Measurements from ENCODE around the gene LMOD1.

The LMOD1 gene

DNA sequence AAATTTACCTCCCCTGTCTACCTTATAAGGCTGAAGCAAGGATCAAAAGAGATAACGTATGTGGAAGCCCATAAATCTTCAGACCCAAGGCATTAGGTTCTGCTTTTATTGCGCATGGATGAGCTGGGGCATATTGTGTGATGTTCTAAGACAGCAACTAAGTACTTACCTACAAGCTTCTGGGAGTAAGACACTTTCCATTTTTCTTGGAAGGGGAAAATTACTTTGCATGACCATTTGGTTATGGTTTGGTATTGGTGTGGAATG, 21.1 kb downstream of the LMOD1 start:
- TF ChIP-seq, protein P1, sequence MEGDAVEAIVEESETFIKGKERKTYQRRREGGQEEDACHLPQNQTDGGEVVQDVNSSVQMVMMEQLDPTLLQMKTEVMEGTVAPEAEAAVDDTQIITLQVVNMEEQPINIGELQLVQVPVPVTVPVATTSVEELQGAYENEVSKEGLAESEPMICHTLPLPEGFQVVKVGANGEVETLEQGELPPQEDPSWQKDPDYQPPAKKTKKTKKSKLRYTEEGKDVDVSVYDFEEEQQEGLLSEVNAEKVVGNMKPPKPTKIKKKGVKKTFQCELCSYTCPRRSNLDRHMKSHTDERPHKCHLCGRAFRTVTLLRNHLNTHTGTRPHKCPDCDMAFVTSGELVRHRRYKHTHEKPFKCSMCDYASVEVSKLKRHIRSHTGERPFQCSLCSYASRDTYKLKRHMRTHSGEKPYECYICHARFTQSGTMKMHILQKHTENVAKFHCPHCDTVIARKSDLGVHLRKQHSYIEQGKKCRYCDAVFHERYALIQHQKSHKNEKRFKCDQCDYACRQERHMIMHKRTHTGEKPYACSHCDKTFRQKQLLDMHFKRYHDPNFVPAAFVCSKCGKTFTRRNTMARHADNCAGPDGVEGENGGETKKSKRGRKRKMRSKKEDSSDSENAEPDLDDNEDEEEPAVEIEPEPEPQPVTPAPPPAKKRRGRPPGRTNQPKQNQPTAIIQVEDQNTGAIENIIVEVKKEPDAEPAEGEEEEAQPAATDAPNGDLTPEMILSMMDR (IDR thresholded peaks at IDR 0.05; ENCODE audit: control extremely low read depth, extremely low read depth, low read depth, missing control alignments), result no peak
- no peak for DNase-seq (ENCODE audit: extremely low spot score)
- CTCF ChIA-PET, result no interaction called here
- POLR2A ChIA-PET, result no interaction called here

DNA sequence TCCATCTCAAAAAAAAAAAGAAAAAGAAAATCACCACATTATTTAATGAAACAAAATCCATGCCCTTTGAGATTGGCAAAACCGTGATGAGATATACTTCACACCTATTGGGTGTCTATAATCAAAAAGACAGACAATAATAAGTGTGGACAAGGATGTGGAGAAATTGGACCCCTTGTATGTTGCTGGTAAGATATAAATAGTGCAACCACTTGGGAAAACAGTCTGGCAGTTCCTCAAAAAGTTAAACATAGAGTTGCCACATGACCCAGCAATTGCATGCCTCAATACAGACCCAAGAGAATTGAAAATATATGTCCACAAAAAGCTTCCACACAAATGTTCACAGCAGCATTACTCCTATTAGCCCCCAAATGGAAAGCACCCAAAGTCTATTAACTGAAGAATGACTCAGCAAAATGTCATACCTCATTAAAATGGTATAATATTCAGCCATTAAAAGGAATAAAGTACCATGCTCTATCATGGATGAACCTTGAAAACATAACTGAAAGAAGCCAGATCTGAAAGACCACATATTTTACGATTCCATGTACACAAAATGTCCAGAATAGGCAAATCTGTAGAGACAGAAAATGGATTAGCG, 24.3 kb downstream of the LMOD1 start:
- DNase-seq (ENCODE audit: extremely low spot score), result no peak
- TF ChIP-seq, protein P1 (IDR thresholded peaks at IDR 0.05; ENCODE audit: control extremely low read depth, extremely low read depth, low read depth, missing control alignments), result no peak
- ChIA-PET CTCF (interaction anchor here (1.4 kb wide), 1 partner anchor 26 kb away, joined by 4 read pairs; no protein-coding TSS in a partner anchor), POLR2A (no interaction called here)

DNA sequence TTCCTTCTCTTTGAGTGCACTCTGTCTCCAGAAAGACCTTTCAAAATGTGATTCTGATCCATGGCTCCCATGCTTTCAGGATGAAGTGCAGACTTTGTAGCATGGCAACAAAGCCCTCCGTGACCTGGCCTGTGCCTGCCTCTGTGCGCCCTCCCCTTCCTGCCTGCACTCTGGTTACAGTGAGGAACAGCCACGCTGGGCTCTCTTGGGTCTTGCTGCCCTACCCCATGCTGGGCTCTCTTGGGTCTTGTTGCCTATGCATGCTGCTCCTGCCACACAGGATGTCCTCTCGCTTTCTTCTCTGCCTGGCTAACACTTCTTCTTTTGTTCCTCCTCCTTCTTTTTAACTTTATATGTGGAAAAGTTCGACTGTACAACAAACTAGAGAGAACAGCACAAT, 28.0 kb downstream of the LMOD1 start:
- CTCF ChIA-PET, result interaction anchor here (1.8 kb wide), 1 partner anchor 23 kb away, joined by 7 read pairs; no protein-coding TSS in a partner anchor
- DNase-seq (ENCODE audit: extremely low spot score), result no peak
- TF ChIP-seq, protein P1 (IDR thresholded peaks at IDR 0.05; ENCODE audit: control extremely low read depth, extremely low read depth, low read depth, missing control alignments), result no peak
- POLR2A ChIA-PET, result no interaction called here

DNA sequence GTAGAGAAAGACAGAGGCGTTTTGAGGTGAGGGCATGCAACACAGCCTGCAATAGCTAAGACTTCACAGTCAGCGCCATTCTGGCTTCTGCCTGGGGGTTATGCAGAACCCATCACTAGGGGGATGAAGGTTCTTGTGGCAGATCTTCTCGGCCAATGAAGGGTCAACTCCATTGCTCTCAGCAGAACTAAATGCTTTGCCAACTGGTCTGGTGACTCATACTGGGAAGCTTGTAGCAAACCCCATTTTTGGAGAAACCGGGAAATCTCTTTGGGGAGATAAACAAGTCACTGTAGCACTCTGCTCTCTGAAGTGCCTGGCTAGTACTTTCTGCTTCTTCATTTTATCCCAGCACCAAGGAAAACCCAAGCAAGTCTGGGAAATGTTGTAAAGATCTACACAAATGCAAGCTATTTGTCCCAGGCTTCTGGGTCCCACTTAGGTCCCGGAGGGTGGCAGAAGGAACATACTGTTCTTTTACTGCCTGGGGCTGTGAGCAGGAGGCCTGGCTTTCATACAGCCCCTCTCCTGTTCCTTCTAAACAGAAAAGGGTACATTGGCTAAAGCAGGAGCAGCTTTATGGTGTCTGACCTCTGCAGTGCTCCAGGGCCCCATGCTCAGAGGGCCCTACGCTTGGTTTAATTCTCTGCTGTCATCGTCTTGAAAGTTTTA, 28.9 kb downstream of the LMOD1 start:
- TF ChIP-seq, protein P1 (IDR thresholded peaks at IDR 0.05; ENCODE audit: control extremely low read depth, extremely low read depth, low read depth, missing control alignments), result no peak
- DNase-seq (ENCODE audit: extremely low spot score), result no peak
- ChIA-PET POLR2A (no interaction called here), CTCF (interaction anchor here (1.8 kb wide), 1 partner anchor 22 kb away, joined by 7 read pairs; no protein-coding TSS in a partner anchor)

DNA sequence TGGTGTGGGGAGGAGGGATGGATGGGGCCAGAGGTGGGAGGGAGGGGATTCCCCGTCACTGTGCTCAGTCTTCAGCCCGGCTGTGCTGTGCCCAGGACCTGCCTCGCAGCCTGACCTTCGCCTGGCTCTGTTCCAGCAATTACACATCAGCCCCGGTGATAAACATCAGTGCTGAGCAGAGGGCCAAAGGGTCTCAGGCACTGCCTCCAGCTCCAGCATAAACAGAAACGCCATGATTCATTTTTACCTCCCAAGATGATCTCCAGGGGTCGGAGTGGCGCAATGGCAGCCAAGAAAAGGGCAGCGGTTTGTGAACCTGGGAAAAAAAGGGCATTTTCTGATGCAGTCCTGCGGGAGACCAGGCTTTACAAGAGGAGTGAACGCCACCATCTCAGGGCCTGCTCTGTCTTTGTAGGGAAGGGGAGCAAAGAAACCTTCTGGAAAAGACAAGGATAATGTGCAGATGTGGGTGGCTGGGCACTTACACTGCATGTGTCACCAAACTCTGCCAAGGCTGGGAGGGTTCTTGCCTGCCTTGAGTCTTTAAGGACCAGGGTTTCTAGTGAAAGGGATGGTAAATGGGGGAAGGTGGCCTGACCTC, 29.6 kb downstream of the LMOD1 start:
- CTCF ChIA-PET, result interaction anchor here (1.8 kb wide), 1 partner anchor 21 kb away, joined by 7 read pairs; no protein-coding TSS in a partner anchor
- POLR2A ChIA-PET, result no interaction called here
- TF ChIP-seq, protein P1 (IDR thresholded peaks at IDR 0.05; ENCODE audit: control extremely low read depth, extremely low read depth, low read depth, missing control alignments), result no peak
- DNase-seq (ENCODE audit: extremely low spot score), result no peak

DNA sequence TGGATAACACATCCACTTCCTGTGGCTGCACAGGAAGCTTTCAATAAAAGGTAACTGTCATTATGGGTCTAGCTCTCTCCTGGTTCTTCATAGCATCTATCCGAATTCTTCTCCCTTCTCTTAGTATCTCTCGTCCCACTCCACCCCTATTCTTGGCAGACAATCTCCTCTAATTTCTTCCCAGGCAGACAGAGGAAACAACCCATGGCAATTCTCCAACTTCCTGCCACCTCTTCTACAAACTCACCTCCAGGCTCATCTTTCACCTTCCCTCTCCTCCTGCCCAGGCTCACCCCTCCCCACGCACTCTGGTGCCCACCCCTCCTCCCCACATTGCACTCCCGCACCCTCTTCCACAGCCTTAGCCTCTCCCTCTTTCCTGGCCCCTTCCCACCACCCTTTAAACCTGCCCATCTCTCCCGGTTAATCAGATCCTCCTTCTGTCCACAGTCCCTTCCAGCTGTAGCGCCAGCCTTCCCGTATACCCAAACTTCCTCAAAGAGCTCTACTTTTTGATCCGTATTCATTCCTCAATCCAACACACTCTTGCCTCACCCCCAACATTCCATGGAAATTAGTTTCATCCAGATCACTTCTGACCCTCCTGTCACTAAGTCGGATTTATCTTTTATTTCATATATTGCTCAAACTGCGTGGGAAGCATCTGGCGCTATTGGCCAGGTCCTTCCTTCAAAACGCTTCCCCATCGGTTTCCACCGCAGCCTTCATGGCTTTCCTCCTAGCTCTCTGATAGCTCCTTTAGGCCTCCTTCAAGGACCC, 31.7 kb downstream of the LMOD1 start:
- ChIA-PET POLR2A (no interaction called here), CTCF (interaction anchor here (0.9 to 4.7 kb wide), 3 partner anchors 19 to 93 kb away, joined by 3 to 31 read pairs (median 3); no protein-coding TSS in a partner anchor)
- TF ChIP-seq, protein P1 (IDR thresholded peaks at IDR 0.05; ENCODE audit: control extremely low read depth, extremely low read depth, low read depth, missing control alignments), result no peak
- no peak for DNase-seq (ENCODE audit: extremely low spot score)

Data from GM10248 (cell line).